A673 (cell line): ENCODE measurements around the gene TAF11L12. TPM values are rescaled to one million over a fixed set of nuclear protein-coding genes. Genes with fewer than 3 reads are reported as not detected.
"Not testable (repeated sequence)": the region's sequence is repeated elsewhere in the genome, so short reads cannot be mapped to it uniquely, and the experiment has no call there.

Experiments
- BruUV-seq: library from RNA; stranded (reverse); fragments of 400-500 nt; replicated peaks from 2 replicates; lab custom pipeline; 2021; lab: Mats Ljungman, UMichigan
- CTCF ChIA-PET: fragments of 300-600 bp; sonication (Branson Sonifier 250); formaldehyde crosslinking; loops from one replicate; lab custom pipeline; 2022; ENCODE audit warnings: antibody characterized with exemption; lab: Charles Lee
- POLR2A ChIA-PET: fragments of 300-600 bp; sonication (Branson Sonifier 250); formaldehyde crosslinking; loops from one replicate; lab custom pipeline; 2022; ENCODE audit warnings: antibody characterized with exemption; ENCODE audit not compliant: low non-redundant PET; lab: Charles Lee
- DNase-seq: peaks from one replicate; pipeline ENCODE4 v3.0.0-alpha.2; 2015; ENCODE audit warnings: low spot score
- H3K27ac ChIP-seq: fragments of 200-600 bp; sonication (generic); 2 replicates; pipeline ENCODE4 v1.5.1; 2016; ENCODE audit warnings: mixed run types, low read depth, mild to moderate bottlenecking, mixed read lengths, antibody characterized with exemption, low read length; ENCODE audit not compliant: poor library complexity, severe bottlenecking
- H3K27me3 ChIP-seq: fragments of 200-600 bp; sonication (generic); replicated peaks from 2 replicates; pipeline ENCODE4 v1.6.1; 2017; ENCODE audit warnings: mixed run types, low read depth, mild to moderate bottlenecking, mixed read lengths, antibody characterized with exemption, low read length; ENCODE audit not compliant: insufficient read depth, poor library complexity
- H3K36me3 ChIP-seq: fragments of 200-600 bp; sonication (generic); 2 replicates; pipeline ENCODE4 v1.6.1; 2016; ENCODE audit warnings: mixed run types, mild to moderate bottlenecking, mixed read lengths, antibody characterized with exemption, low read length; ENCODE audit not compliant: insufficient read depth, poor library complexity, severe bottlenecking
- H3K4me1 ChIP-seq: fragments of 200-600 bp; sonication (generic); 2 replicates; pipeline ENCODE4 v1.6.1; 2017; ENCODE audit warnings: mixed run types, mild to moderate bottlenecking, mixed read lengths, antibody characterized with exemption, low read length; ENCODE audit not compliant: insufficient read depth, poor library complexity, severe bottlenecking
- H3K4me3 ChIP-seq: fragments of 200-600 bp; sonication (generic); 2 replicates; pipeline ENCODE4 v1.5.1; 2016; ENCODE audit warnings: low read depth, mixed run types, mild to moderate bottlenecking, mixed read lengths, low read length; ENCODE audit not compliant: poor library complexity, severe bottlenecking
- H3K9me3 ChIP-seq: fragments of 200-600 bp; sonication (generic); 2 replicates; pipeline ENCODE4 v1.6.1; 2016; ENCODE audit warnings: mixed run types, low read depth, mild to moderate bottlenecking, mixed read lengths, antibody characterized with exemption, low read length; ENCODE audit not compliant: poor library complexity, severe bottlenecking
- EZH2 ChIP-seq: fragments of 200-600 bp; sonication (generic); IDR thresholded peaks from 2 replicates; pipeline ENCODE4 v1.6.1; 2017; ENCODE audit warnings: borderline replicate concordance, low read depth, mild to moderate bottlenecking, mixed read lengths, antibody characterized with exemption, low read length; ENCODE audit not compliant: poor library complexity, severe bottlenecking
- intact Hi-C: fragments of 100-400 bp; cut with micrococcal nuclease; formaldehyde crosslinking; loops from one replicate; pipeline ENCODE4 v1.10.0; 2022; ENCODE audit not compliant: unreplicated experiment
- total RNA-seq: library from RNA; stranded (reverse); gene quantifications from 2 replicates; pipeline ENCODE4 v1.2.3, GENCODE V29; 2021
- TF ChIP-seq, protein P1 (sequence below): fragments of 300-800, 200-600 bp; sonication (generic); conservative IDR thresholded peaks from 2 replicates; pipeline ENCODE4 v1.5.1; 2017; ENCODE audit warnings: low read depth, mild to moderate bottlenecking, antibody characterized with exemption, low read length, moderate library complexity, mixed read lengths

TAF11L12 gene
- total RNA-seq, 1 experiment from 2014 or later: not detected

DNA sequence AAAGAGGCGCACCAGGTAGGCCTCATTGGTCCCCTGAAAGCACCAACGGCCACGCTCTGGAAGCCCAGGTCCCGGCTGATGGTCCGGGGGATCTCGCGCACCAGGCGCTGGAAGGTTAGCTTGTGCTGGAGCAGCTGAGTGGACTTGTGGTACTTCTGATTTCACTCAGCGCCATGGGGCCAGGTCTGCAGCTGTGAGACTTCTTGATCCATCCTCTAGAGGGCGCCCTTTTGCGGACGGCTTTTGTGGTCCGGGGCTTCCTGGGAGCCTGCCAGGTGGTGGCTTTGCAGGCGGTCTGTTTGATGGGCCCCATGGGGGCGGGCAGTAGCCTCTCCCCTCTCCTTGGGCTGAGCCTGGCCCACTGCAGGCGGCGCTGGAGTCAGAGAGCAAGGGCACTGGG lies 10.4 kb downstream of the TAF11L12 start:
- Histone ChIP-seq H3K36me3 (no peaks in the 10 kb centered on the region), H3K9me3 (no peaks in the 10 kb centered on the region), H3K27ac (no peak overlapping the region), H3K4me3 (no peak overlapping the region), H3K27me3 (no peaks in the 10 kb centered on the region), H3K4me1 (no peaks in the 10 kb centered on the region)
- ChIA-PET CTCF (no interaction called here), POLR2A (no interaction called here)
- no peak for DNase-seq
- no peak for TF ChIP-seq EZH2
- TF ChIP-seq, protein P1, sequence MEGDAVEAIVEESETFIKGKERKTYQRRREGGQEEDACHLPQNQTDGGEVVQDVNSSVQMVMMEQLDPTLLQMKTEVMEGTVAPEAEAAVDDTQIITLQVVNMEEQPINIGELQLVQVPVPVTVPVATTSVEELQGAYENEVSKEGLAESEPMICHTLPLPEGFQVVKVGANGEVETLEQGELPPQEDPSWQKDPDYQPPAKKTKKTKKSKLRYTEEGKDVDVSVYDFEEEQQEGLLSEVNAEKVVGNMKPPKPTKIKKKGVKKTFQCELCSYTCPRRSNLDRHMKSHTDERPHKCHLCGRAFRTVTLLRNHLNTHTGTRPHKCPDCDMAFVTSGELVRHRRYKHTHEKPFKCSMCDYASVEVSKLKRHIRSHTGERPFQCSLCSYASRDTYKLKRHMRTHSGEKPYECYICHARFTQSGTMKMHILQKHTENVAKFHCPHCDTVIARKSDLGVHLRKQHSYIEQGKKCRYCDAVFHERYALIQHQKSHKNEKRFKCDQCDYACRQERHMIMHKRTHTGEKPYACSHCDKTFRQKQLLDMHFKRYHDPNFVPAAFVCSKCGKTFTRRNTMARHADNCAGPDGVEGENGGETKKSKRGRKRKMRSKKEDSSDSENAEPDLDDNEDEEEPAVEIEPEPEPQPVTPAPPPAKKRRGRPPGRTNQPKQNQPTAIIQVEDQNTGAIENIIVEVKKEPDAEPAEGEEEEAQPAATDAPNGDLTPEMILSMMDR: peak; percentile 36; the same call in 1 of the 2 replicates
- intact Hi-C loops: no loop called here
- no TSS peak for BruUV-seq

- Histone ChIP-seq H3K36me3 (no peaks in the 10 kb centered on the region), H3K27me3 (no peaks in the 10 kb centered on the region), H3K4me1 (no peaks in the 10 kb centered on the region), H3K9me3 (no peaks in the 10 kb centered on the region), H3K27ac (no peak overlapping the region), H3K4me3 (no peak overlapping the region)
- no peak for DNase-seq
- ChIA-PET POLR2A (no interaction called here), CTCF (no interaction called here)
- no TSS peak for BruUV-seq
- intact Hi-C loops: no loop called here
- TF ChIP-seq EZH2: no peak
- TF ChIP-seq, protein P1: no peak
Measured at GRCh38 chr5:17625686-17626085, 15.5 kb downstream of the TAF11L12 start.

GRCh38 chr5:17631788-17632187 lies 21.6 kb downstream of the TAF11L12 start, which contains the start of gene TAF11L13:
TSS of gene TAF11L13 (plus strand) at chr5:17632088.
- H3K4me1 ChIP-seq, DNase-seq, H3K9me3 ChIP-seq, H3K4me3 ChIP-seq, POLR2A ChIA-PET, H3K36me3 ChIP-seq, intact Hi-C loops, CTCF ChIA-PET, BruUV-seq, H3K27ac ChIP-seq, H3K27me3 ChIP-seq: not testable (repeated sequence)

- ChIA-PET POLR2A (no interaction called here), CTCF (no interaction called here)
- BruUV-seq: no TSS peak
- Histone ChIP-seq H3K4me1 (no peaks in the 10 kb centered on the region), H3K27me3 (no peaks in the 10 kb centered on the region), H3K27ac (no peak within 1 kb of the TSS), H3K9me3 (no peaks in the 10 kb centered on the region), H3K36me3 (no peaks in the 10 kb centered on the region), H3K4me3 (no peak within 1 kb of the TSS)
- intact Hi-C loops: no loop called here
- no peak for DNase-seq
- no peak for TF ChIP-seq EZH2
- TF ChIP-seq, protein P1: no peak
Measured at GRCh38 chr5:17634160-17634559, 24.0 kb downstream of the TAF11L12 start, which contains the start of gene TAF11L14. TSS of gene TAF11L14 (plus strand) at chr5:17634460.

GRCh38 chr5:17649232-17649631 lies 39.0 kb downstream of the TAF11L12 start:
- DNase-seq, intact Hi-C loops, H3K36me3 ChIP-seq, H3K27me3 ChIP-seq, H3K9me3 ChIP-seq, POLR2A ChIA-PET, H3K27ac ChIP-seq, H3K4me1 ChIP-seq, BruUV-seq, CTCF ChIA-PET, H3K4me3 ChIP-seq: not testable (repeated sequence)
